HG03097 (cell line): ENCODE data around the gene FAM8A1.
"Not testable (repeated sequence)": the region's sequence is repeated elsewhere in the genome, so short reads cannot be mapped to it uniquely, and the experiment has no call there.

Experiments used
- ATAC-seq: cut with Tn5 transposase; IDR thresholded peaks from one replicate; pipeline ENCODE4 v1.9.1; 2021; ENCODE audit not compliant: unreplicated experiment, low FRiP score

The FAM8A1 gene

GRCh38 chr6:17599877-17600526 is at the start of gene FAM8A1:
FAM8A1 (plus strand) TSS chr6:17600302; CDS start chr6:17600410, 108 bp downstream.
- peak; percentile 84 for ATAC-seq

- ATAC-seq = no peak
These were observed 48.6 kb upstream of the FAM8A1 start for GRCh38 chr6:17551383-17551958.

- no peak for ATAC-seq
These were observed 47.2 kb upstream of the FAM8A1 start for GRCh38 chr6:17552861-17553260.

- ATAC-seq = no peak
These were observed 44.1 kb upstream of the FAM8A1 start for GRCh38 chr6:17556014-17556413.

- no peak for ATAC-seq
These were observed 37.5 kb upstream of the FAM8A1 start for GRCh38 chr6:17562636-17563035.

GRCh38 chr6:17565399-17565798 is 34.7 kb upstream of the FAM8A1 start:
- no peak for ATAC-seq

GRCh38 chr6:17574866-17575560 is 25.1 kb upstream of the FAM8A1 start:
- ATAC-seq = no peak

- no peak for ATAC-seq
These were observed 23.0 kb upstream of the FAM8A1 start for GRCh38 chr6:17577059-17577458.

GRCh38 chr6:17580518-17581048 is 19.5 kb upstream of the FAM8A1 start:
- ATAC-seq = no peak

GRCh38 chr6:17581282-17581681 is 18.8 kb upstream of the FAM8A1 start:
- not testable (repeated sequence) for ATAC-seq

GRCh38 chr6:17583811-17584210 is 16.3 kb upstream of the FAM8A1 start:
- ATAC-seq = no peak

- ATAC-seq = no peak
These were observed 15.8 kb upstream of the FAM8A1 start for GRCh38 chr6:17584241-17584803.

GRCh38 chr6:17585766-17586490 is 14.2 kb upstream of the FAM8A1 start:
- no peak for ATAC-seq

GRCh38 chr6:17586623-17587022 is 13.5 kb upstream of the FAM8A1 start:
- not testable (repeated sequence) for ATAC-seq

- ATAC-seq = no peak
These were observed 12.1 kb upstream of the FAM8A1 start for GRCh38 chr6:17588011-17588410.

GRCh38 chr6:17589406-17590096 is 10.6 kb upstream of the FAM8A1 start:
- no peak for ATAC-seq

GRCh38 chr6:17591287-17591686 is 8.8 kb upstream of the FAM8A1 start:
- ATAC-seq = no peak

- no peak for ATAC-seq
These were observed 6.9 kb upstream of the FAM8A1 start for GRCh38 chr6:17593246-17593645.

- no peak for ATAC-seq
These were observed 4.0 kb upstream of the FAM8A1 start for GRCh38 chr6:17596085-17596484.
